Astrocyte (in vitro differentiated cells and primary cell): ENCODE results near the gene SMOC2.
"Not testable (repeated sequence)": the region's sequence is repeated elsewhere in the genome, so short reads cannot be mapped to it uniquely, and the experiment has no call there.

Experiments used
- EZH2 ChIP-seq: IDR thresholded peaks from 2 replicates; pipeline ENCODE4 v1.6.1; 2012; ENCODE audit warnings: mild to moderate bottlenecking, low read length, inconsistent platforms; ENCODE audit not compliant: insufficient read depth
- TF ChIP-seq, protein P1 (sequence below): IDR thresholded peaks from 2 replicates; pipeline ENCODE4 v1.5.1; 2011; ENCODE audit warnings: low read depth, mild to moderate bottlenecking, inconsistent platforms, low read length, moderate library complexity; ENCODE audit not compliant: insufficient read depth

DNA sequence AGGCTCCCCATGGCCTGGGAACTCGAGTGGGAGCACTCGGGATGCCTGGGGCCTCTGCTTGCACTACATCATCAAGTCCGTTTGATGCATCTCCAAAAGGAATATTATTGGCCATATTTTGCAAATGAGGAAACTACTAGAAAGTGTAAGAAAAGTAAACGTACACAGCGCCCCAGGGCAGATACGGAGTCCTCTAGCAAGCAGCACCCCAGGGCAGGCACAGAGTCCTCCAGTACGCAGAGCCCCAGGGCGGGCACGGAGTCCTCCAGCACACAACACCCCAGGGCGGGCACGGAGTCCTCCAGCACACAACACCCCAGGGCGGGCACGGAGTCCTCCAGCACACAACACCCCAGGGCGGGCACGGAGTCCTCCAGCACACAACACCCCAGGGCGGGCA, 264.3 kb downstream of the SMOC2 start:
- TF ChIP-seq, protein P1, sequence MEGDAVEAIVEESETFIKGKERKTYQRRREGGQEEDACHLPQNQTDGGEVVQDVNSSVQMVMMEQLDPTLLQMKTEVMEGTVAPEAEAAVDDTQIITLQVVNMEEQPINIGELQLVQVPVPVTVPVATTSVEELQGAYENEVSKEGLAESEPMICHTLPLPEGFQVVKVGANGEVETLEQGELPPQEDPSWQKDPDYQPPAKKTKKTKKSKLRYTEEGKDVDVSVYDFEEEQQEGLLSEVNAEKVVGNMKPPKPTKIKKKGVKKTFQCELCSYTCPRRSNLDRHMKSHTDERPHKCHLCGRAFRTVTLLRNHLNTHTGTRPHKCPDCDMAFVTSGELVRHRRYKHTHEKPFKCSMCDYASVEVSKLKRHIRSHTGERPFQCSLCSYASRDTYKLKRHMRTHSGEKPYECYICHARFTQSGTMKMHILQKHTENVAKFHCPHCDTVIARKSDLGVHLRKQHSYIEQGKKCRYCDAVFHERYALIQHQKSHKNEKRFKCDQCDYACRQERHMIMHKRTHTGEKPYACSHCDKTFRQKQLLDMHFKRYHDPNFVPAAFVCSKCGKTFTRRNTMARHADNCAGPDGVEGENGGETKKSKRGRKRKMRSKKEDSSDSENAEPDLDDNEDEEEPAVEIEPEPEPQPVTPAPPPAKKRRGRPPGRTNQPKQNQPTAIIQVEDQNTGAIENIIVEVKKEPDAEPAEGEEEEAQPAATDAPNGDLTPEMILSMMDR: not testable (repeated sequence)
- TF ChIP-seq EZH2: not testable (repeated sequence)
